ENCODE measurements around the gene BPIFB4.

BPIFB4 gene

GRCh38 chr20:33046412-33046811, 33.0 kb upstream of the BPIFB4 start:
- TF ChIP-seq CTCF (IDR thresholded peaks at IDR 0.05; ENCODE audit: low read depth, low read length, missing control alignments) = no peak
- in situ Hi-C loops (cut with HindIII; ENCODE audit: low sequenced_read_pairs) = no loop called here
- DNase-seq (ENCODE audit: low read depth) = no peak
- H3K4me3 ChIP-seq (ENCODE audit: low read depth, low read length) = no peak overlapping the region

GRCh38 chr20:33051333-33051732, 28.1 kb upstream of the BPIFB4 start:
- TF ChIP-seq CTCF (IDR thresholded peaks at IDR 0.05; ENCODE audit: low read depth, low read length, missing control alignments) = no peak
- in situ Hi-C loops (cut with HindIII; ENCODE audit: low sequenced_read_pairs) = no loop called here
- DNase-seq (ENCODE audit: low read depth) = no peak
- H3K4me3 ChIP-seq (ENCODE audit: low read depth, low read length) = no peak overlapping the region

GRCh38 chr20:33053291-33054106, 25.9 kb upstream of the BPIFB4 start, which contains the start of gene BPIFB3:
BPIFB3 (plus strand) TSS chr20:33053903; CDS start chr20:33055436, 1,533 bp downstream.
- in situ Hi-C loops (cut with HindIII; ENCODE audit: low sequenced_read_pairs) = no loop called here
- no peak for DNase-seq (ENCODE audit: low read depth)
- no peak for TF ChIP-seq CTCF (IDR thresholded peaks at IDR 0.05; ENCODE audit: low read depth, low read length, missing control alignments)
- no peak within 1 kb of the TSS for H3K4me3 ChIP-seq (ENCODE audit: low read depth, low read length)

- in situ Hi-C loops (cut with HindIII; ENCODE audit: low sequenced_read_pairs) = no loop called here
- TF ChIP-seq CTCF (IDR thresholded peaks at IDR 0.05; ENCODE audit: low read depth, low read length, missing control alignments) = no peak
- DNase-seq (ENCODE audit: low read depth) = no peak
- H3K4me3 ChIP-seq (ENCODE audit: low read depth, low read length) = no peak overlapping the region
Observed at GRCh38 chr20:33054381-33054780, 25.1 kb upstream of the BPIFB4 start.

GRCh38 chr20:33054791-33055190, 24.7 kb upstream of the BPIFB4 start:
- TF ChIP-seq CTCF (IDR thresholded peaks at IDR 0.05; ENCODE audit: low read depth, low read length, missing control alignments) = no peak
- in situ Hi-C loops (cut with HindIII; ENCODE audit: low sequenced_read_pairs) = no loop called here
- no peak for DNase-seq (ENCODE audit: low read depth)
- no peak overlapping the region for H3K4me3 ChIP-seq (ENCODE audit: low read depth, low read length)

- in situ Hi-C loops (cut with HindIII; ENCODE audit: low sequenced_read_pairs) = no loop called here
- no peak for DNase-seq (ENCODE audit: low read depth)
- no peak for TF ChIP-seq CTCF (IDR thresholded peaks at IDR 0.05; ENCODE audit: low read depth, low read length, missing control alignments)
- H3K4me3 ChIP-seq (ENCODE audit: low read depth, low read length) = no peak overlapping the region
Observed at GRCh38 chr20:33059136-33059535, 20.3 kb upstream of the BPIFB4 start.

Data from astrocyte of the cerebellum (primary cell).